SKM-1 (cell line): ENCODE data around the gene PDE8B.
"Not testable (repeated sequence)": the region's sequence is repeated elsewhere in the genome, so short reads cannot be mapped to it uniquely, and the experiment has no call there.

Experiments used
- DNase-seq: peaks from one replicate; lab custom pipeline; 2025; ENCODE audit not compliant: unreplicated experiment; lab: John Stamatoyannopoulos, UW

PDE8B gene

GRCh38 chr5:77356740-77357139 is 146.3 kb downstream of the PDE8B start:
- DNase-seq: no peak

GRCh38 chr5:77358255-77359205 is 148.1 kb downstream of the PDE8B start:
- DNase-seq: no peak

- DNase-seq: no peak
Measured at GRCh38 chr5:77359231-77359630, 148.8 kb downstream of the PDE8B start.

- no peak for DNase-seq
Measured at GRCh38 chr5:77360381-77360780, 149.9 kb downstream of the PDE8B start.

- no peak for DNase-seq
Measured at GRCh38 chr5:77360973-77361372, 150.5 kb downstream of the PDE8B start.

GRCh38 chr5:77366717-77367500 is 156.4 kb downstream of the PDE8B start:
- no peak for DNase-seq

- DNase-seq: no peak
Measured at GRCh38 chr5:77367741-77368140, 157.3 kb downstream of the PDE8B start.

- no peak for DNase-seq
Measured at GRCh38 chr5:77368367-77368766, 157.9 kb downstream of the PDE8B start.

- no peak for DNase-seq
Measured at GRCh38 chr5:77369566-77369965, 159.1 kb downstream of the PDE8B start.

GRCh38 chr5:77374686-77375085 is 164.2 kb downstream of the PDE8B start:
- no peak for DNase-seq

GRCh38 chr5:77376609-77377300 is 166.3 kb downstream of the PDE8B start:
- DNase-seq: no peak

GRCh38 chr5:77379558-77380061 is 169.1 kb downstream of the PDE8B start:
- DNase-seq: no peak

GRCh38 chr5:77380636-77381035 is 170.2 kb downstream of the PDE8B start:
- DNase-seq: no peak

- DNase-seq: not testable (repeated sequence)
Measured at GRCh38 chr5:77383336-77383735, 172.9 kb downstream of the PDE8B start.

GRCh38 chr5:77386340-77386739 is 175.9 kb downstream of the PDE8B start:
- not testable (repeated sequence) for DNase-seq

GRCh38 chr5:77389746-77390145 is 179.3 kb downstream of the PDE8B start:
- no peak for DNase-seq

- no peak for DNase-seq
Measured at GRCh38 chr5:77390221-77390620, 179.7 kb downstream of the PDE8B start.

GRCh38 chr5:77390795-77391194 is 180.3 kb downstream of the PDE8B start:
- DNase-seq: no peak

- no peak for DNase-seq
Measured at GRCh38 chr5:77391240-77391765, 180.8 kb downstream of the PDE8B start.

- no peak for DNase-seq
Measured at GRCh38 chr5:77394064-77394715, 183.7 kb downstream of the PDE8B start.
